Measurements from ENCODE around the gene RARA. TPM values are rescaled to one million over a fixed set of nuclear protein-coding genes. Genes with fewer than 3 reads are reported as not detected.

The RARA gene
- total RNA-seq, 1 donor from 2014 or later: 35.1 TPM

DNA sequence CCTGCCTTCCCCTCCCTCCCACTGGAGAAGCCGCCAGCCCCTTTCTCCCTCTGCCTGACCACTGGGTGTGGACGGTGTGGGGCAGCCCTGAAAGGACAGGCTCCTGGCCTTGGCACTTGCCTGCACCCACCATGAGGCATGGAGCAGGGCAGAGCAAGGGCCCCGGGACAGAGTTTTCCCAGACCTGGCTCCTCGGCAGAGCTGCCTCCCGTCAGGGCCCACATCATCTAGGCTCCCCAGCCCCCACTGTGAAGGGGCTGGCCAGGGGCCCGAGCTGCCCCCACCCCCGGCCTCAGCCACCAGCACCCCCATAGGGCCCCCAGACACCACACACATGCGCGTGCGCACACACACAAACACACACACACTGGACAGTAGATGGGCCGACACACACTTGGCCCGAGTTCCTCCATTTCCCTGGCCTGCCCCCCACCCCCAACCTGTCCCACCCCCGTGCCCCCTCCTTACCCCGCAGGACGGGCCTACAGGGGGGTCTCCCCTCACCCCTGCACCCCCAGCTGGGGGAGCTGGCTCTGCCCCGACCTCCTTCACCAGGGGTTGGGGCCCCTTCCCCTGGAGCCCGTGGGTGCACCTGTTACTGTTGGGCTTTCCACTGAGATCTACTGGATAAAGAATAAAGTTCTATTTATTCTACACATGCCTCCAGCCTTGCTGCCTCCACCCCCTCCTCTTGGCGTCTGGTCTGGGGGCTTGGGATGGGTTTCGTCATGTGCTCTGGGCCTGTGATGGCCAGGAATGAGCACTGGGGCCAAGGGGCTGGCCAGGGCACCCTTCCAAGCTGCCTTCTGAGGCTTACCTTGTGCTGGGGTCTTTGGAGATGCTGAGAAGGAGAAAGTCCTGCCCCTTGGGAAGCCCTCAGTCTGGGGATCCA, 48.3 kb downstream of the RARA start:
- Mint-ChIP-seq H3K36me3 (ENCODE audit: low read depth) (peaks cover 21% of the 10 kb centered on the region), H3K27me3 (ENCODE audit: low read depth) (no peaks in the 10 kb centered on the region), H3K27ac (no peak overlapping the region), H3K4me1 (ENCODE audit: low read depth) (peaks cover 15% of the 10 kb centered on the region), H3K9me3 (no peaks in the 10 kb centered on the region), H3K4me3 (ENCODE audit: low read depth) (no peak overlapping the region)
- no peak for DNase-seq (ENCODE audit: low spot score)
- intact Hi-C loops (cut with micrococcal nuclease): loop anchor here (5.0 to 10.0 kb wide), 3 partner anchors 60 to 438 kb away; partner anchors contain the start of genes KRT28 and TOP2A

GRCh38 chr17:40358323-40359038, 49.5 kb downstream of the RARA start:
- no peak overlapping the region for H3K27ac Mint-ChIP-seq
- peaks cover 14% of the 10 kb centered on the region for H3K36me3 Mint-ChIP-seq (ENCODE audit: low read depth)
- no peaks in the 10 kb centered on the region for H3K9me3 Mint-ChIP-seq
- intact Hi-C loops (cut with micrococcal nuclease): loop anchor here (1.0 to 10.0 kb wide), 4 partner anchors 59 to 436 kb away; partner anchors contain the start of genes KRT28 and TOP2A
- no peak overlapping the region for H3K4me3 Mint-ChIP-seq (ENCODE audit: low read depth)
- peak; percentile 77 for DNase-seq (ENCODE audit: low spot score)
- peaks cover 12% of the 10 kb centered on the region for H3K4me1 Mint-ChIP-seq (ENCODE audit: low read depth)
- H3K27me3 Mint-ChIP-seq (ENCODE audit: low read depth): peaks cover 1% of the 10 kb centered on the region

- H3K4me3 Mint-ChIP-seq (ENCODE audit: low read depth): no peak overlapping the region
Observed at GRCh38 chr17:40360091-40360490, 51.1 kb downstream of the RARA start.

GRCh38 chr17:40361063-40361924, 52.3 kb downstream of the RARA start:
- peaks cover 17% of the 10 kb centered on the region for H3K4me1 Mint-ChIP-seq (ENCODE audit: low read depth)
- peaks cover 5% of the 10 kb centered on the region for H3K36me3 Mint-ChIP-seq (ENCODE audit: low read depth)
- no peak overlapping the region for H3K4me3 Mint-ChIP-seq (ENCODE audit: low read depth)
- H3K9me3 Mint-ChIP-seq: no peaks in the 10 kb centered on the region
- no peak overlapping the region for H3K27ac Mint-ChIP-seq
- intact Hi-C loops (cut with micrococcal nuclease): loop anchor here (5.0 kb wide), 2 partner anchors 41 to 86 kb away; no protein-coding TSS in a partner anchor
- H3K27me3 Mint-ChIP-seq (ENCODE audit: low read depth): peaks cover 2% of the 10 kb centered on the region
- DNase-seq (ENCODE audit: low spot score): no peak

More at GRCh38 chr17:40360091-40360490, 51.1 kb downstream of the RARA start:
- Mint-ChIP-seq H3K36me3 (ENCODE audit: low read depth) (peaks cover 12% of the 10 kb centered on the region), H3K27me3 (ENCODE audit: low read depth) (peaks cover 2% of the 10 kb centered on the region), H3K4me1 (ENCODE audit: low read depth) (peaks cover 17% of the 10 kb centered on the region), H3K9me3 (no peaks in the 10 kb centered on the region), H3K27ac (no peak overlapping the region)
- no peak for DNase-seq (ENCODE audit: low spot score)
- intact Hi-C loops (cut with micrococcal nuclease): loop anchor here (5.0 kb wide), 2 partner anchors 42 to 87 kb away; no protein-coding TSS in a partner anchor

DNA sequence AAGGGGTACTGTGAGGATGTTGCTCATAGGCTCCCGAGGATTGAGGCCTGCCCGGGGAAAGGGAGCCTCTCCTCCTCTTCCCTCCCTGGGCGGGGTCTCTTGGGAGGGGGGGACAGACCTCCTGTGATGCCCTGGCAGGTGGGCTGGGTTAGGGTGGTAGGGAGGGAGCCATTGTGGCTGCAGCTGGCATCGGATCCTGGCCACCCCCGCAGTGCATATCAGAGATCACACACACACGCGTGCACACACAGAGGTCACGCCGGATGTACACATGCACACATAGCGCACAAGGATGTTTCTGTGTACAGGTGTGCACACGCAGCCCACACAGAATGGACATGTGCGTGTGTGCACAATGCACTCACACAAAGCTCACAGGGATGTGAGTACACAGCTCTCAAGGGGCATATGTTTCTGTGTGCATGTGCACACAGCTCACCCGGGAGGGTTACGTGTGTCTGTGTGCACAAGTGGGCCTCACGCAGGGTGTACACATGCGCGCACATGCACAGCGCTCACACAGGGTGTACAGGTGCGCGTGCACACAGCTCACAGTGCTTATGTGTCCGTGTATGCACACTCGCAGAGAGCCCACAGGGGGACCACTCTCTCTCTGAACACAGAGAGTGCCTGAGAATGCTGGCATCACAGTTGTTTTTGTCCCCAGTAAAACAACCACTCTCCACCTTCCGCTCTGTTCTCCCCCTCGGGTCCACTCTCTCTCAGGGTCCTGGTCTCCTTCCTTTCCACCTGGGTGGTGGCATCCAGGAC, 53.1 kb downstream of the RARA start:
- intact Hi-C loops (cut with micrococcal nuclease): loop anchor here (5.0 kb wide), 2 partner anchors 40 to 85 kb away; no protein-coding TSS in a partner anchor
- no peak overlapping the region for H3K27ac Mint-ChIP-seq
- DNase-seq (ENCODE audit: low spot score): no peak
- H3K4me3 Mint-ChIP-seq (ENCODE audit: low read depth): peak overlapping the region; percentile 73
- H3K27me3 Mint-ChIP-seq (ENCODE audit: low read depth): peaks cover 2% of the 10 kb centered on the region
- H3K36me3 Mint-ChIP-seq (ENCODE audit: low read depth): peaks cover 3% of the 10 kb centered on the region
- H3K9me3 Mint-ChIP-seq: no peaks in the 10 kb centered on the region
- H3K4me1 Mint-ChIP-seq (ENCODE audit: low read depth): peaks cover 17% of the 10 kb centered on the region

- Mint-ChIP-seq H3K27ac (no peak overlapping the region), H3K4me1 (ENCODE audit: low read depth) (peaks cover 17% of the 10 kb centered on the region), H3K9me3 (no peaks in the 10 kb centered on the region), H3K27me3 (ENCODE audit: low read depth) (peaks cover 2% of the 10 kb centered on the region), H3K4me3 (ENCODE audit: low read depth) (peak overlapping the region; percentile 73), H3K36me3 (ENCODE audit: low read depth) (peaks cover 3% of the 10 kb centered on the region)
- intact Hi-C loops (cut with micrococcal nuclease): loop anchor here (5.0 kb wide), 2 partner anchors 40 to 85 kb away; no protein-coding TSS in a partner anchor
- DNase-seq (ENCODE audit: low spot score): peak; percentile 85
Observed at GRCh38 chr17:40362696-40363110, 53.7 kb downstream of the RARA start.

DNA sequence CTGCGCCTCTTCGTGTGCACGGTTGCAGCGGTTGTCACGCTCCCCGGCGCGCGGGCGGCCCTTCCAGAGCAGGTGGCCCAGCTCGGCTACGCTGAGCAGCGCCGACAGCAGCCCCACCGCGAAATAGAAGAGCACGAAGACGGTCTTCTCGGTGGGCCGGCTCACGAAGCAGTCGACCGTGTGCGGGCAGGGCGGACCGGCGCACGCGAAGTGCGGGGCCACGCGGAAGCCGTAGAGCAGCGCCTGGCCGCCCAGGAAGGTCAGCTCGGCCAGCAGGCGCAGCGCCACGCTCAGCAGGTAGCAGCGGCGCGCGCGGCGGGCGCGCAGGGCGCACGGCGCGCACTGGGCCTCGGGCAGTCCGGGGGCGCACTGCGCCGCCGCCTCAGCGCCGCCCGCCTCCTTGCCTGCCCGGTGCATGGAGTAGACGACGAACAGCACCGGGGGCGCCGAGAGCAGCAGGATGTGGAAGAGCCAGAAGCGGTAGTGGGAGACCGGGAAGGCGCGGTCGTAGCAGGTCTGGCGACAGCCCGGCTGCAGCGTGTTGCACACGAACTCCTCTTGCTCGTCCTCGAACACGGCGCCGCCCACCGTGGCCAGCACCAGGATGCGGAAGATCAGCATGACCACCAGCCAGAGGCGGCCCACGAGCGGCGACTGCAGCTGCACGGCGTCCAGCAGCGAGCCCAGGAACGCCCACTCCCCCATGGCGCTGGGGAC, 54.3 kb downstream of the RARA start:
- intact Hi-C loops (cut with micrococcal nuclease): loop anchor here (5.0 kb wide), 2 partner anchors 39 to 84 kb away; no protein-coding TSS in a partner anchor
- peaks cover 3% of the 10 kb centered on the region for H3K36me3 Mint-ChIP-seq (ENCODE audit: low read depth)
- H3K9me3 Mint-ChIP-seq: no peaks in the 10 kb centered on the region
- peak; percentile 33 for DNase-seq (ENCODE audit: low spot score)
- H3K27ac Mint-ChIP-seq: peak overlapping the region; percentile 17
- peaks cover 15% of the 10 kb centered on the region for H3K4me1 Mint-ChIP-seq (ENCODE audit: low read depth)
- peaks cover 2% of the 10 kb centered on the region for H3K27me3 Mint-ChIP-seq (ENCODE audit: low read depth)
- peak overlapping the region; percentile 82 for H3K4me3 Mint-ChIP-seq (ENCODE audit: low read depth)

DNA sequence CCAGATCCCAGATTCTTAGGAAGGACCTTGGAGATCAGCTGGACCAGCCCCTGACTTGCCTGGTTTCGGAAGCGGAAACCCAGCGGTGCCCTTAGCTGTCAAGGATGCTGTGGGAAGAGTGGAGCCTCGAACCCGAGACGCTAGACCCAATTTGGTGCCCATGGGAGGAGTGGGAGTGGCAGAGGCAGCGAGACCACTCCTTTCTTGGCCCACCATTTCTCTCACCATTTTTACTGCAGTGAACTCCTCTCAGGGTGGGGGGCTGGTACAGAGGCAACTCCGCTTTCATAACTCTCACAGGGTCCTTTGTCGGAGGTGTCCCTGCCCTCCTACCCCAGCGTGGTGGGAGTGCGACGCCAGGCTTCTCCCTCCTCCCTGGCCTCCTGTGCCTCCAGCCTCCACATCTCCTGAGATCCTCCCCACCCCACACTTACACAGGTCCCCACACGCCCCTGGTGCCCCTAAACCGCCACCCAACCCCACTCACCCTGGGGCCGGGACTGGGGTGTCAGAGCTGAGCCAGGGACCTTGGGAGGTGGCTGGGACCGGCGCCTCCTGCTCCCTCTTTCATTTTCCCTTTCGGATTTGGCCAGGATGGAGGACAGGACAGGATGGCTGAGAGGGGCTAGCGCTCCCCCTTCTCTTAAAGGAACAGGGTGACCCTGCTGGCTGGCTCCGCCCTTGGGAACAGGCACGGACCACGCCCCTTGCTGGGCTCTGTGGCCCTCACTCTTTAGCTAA, 55.3 kb downstream of the RARA start, which contains the start of gene GJD3:
TSS of gene GJD3 (minus strand) at position 617 of the 741 bp plus-strand sequence. CDS start 922 bp downstream, outside the sequence.
- H3K27ac Mint-ChIP-seq: no peak within 1 kb of the TSS
- no peak for DNase-seq (ENCODE audit: low spot score)
- H3K4me3 Mint-ChIP-seq (ENCODE audit: low read depth): peak within 1 kb of the TSS; percentile 82
- H3K9me3 Mint-ChIP-seq: no peaks in the 10 kb centered on the region
- H3K4me1 Mint-ChIP-seq (ENCODE audit: low read depth): peaks cover 8% of the 10 kb centered on the region
- H3K27me3 Mint-ChIP-seq (ENCODE audit: low read depth): peaks cover 2% of the 10 kb centered on the region
- intact Hi-C loops (cut with micrococcal nuclease): loop anchor here (5.0 kb wide), 2 partner anchors 38 to 83 kb away; no protein-coding TSS in a partner anchor
- H3K36me3 Mint-ChIP-seq (ENCODE audit: low read depth): peaks cover 3% of the 10 kb centered on the region

- no peaks in the 10 kb centered on the region for H3K9me3 Mint-ChIP-seq
- intact Hi-C loops (cut with micrococcal nuclease): loop anchor here (5.0 kb wide), 2 partner anchors 37 to 82 kb away; no protein-coding TSS in a partner anchor
- peak overlapping the region; percentile 55 for H3K4me3 Mint-ChIP-seq (ENCODE audit: low read depth)
- DNase-seq (ENCODE audit: low spot score): no peak
- peaks cover 2% of the 10 kb centered on the region for H3K27me3 Mint-ChIP-seq (ENCODE audit: low read depth)
- H3K4me1 Mint-ChIP-seq (ENCODE audit: low read depth): peaks cover 8% of the 10 kb centered on the region
- peaks cover 3% of the 10 kb centered on the region for H3K36me3 Mint-ChIP-seq (ENCODE audit: low read depth)
- no peak overlapping the region for H3K27ac Mint-ChIP-seq
Observed at GRCh38 chr17:40364906-40365305, 55.9 kb downstream of the RARA start.

- Mint-ChIP-seq H3K27me3 (ENCODE audit: low read depth) (peaks cover 2% of the 10 kb centered on the region), H3K27ac (no peak overlapping the region), H3K36me3 (ENCODE audit: low read depth) (peaks cover 3% of the 10 kb centered on the region), H3K4me3 (ENCODE audit: low read depth) (no peak overlapping the region), H3K9me3 (no peaks in the 10 kb centered on the region), H3K4me1 (ENCODE audit: low read depth) (peaks cover 10% of the 10 kb centered on the region)
- no peak for DNase-seq (ENCODE audit: low spot score)
- intact Hi-C loops (cut with micrococcal nuclease): no loop called here
Observed at GRCh38 chr17:40366076-40366860, 57.3 kb downstream of the RARA start.
